Measurements from ENCODE around the gene UPK3BL1.
"Not testable (repeated sequence)": the region's sequence is repeated elsewhere in the genome, so short reads cannot be mapped to it uniquely, and the experiment has no call there.

- TF ChIP-seq CTCF, POLR2A (IDR thresholded peaks at IDR 0.05): not testable (repeated sequence)
These were observed 24.9 kb upstream of the UPK3BL1 start for GRCh38 chr7:102667523-102667922.

Data from body of pancreas (tissue), 4 donors.